GM23338 (cell line): ENCODE data around the gene CDK5. TPM values are rescaled to one million over a fixed set of nuclear protein-coding genes. Genes with fewer than 3 reads are reported as not detected.
A peak's percentile ranks its signal among the peaks of the same experiment; 100 is the strongest.

Experiments
- ATAC-seq: fragments of 200-7000 bp; cut with Tn5 transposase; 3 replicates; pipeline ENCODE4 v1.9.1; 2020
- DNase-seq: peaks from one replicate; pipeline ENCODE4 v3.0.0-alpha.2; 2015; ENCODE audit warnings: low spot score
- H2AFZ ChIP-seq: fragments of 200-600 bp; sonication (generic); 2 replicates; pipeline ENCODE4 v1.8.0; 2016; ENCODE audit warnings: antibody characterized with exemption, mild to moderate bottlenecking, moderate library complexity
- H3F3A ChIP-seq: fragments of 200-600 bp; sonication (generic); replicated peaks from 2 replicates; pipeline ENCODE4 v1.8.0; 2017; ENCODE audit warnings: antibody characterized with exemption, mixed run types, low read depth
- H3K27ac ChIP-seq: fragments of 200-600 bp; sonication (generic); 2 replicates; pipeline ENCODE4 v1.6.1; 2016; ENCODE audit warnings: low read depth
- H3K27me3 ChIP-seq: fragments of 200-600 bp; sonication (generic); 2 replicates; pipeline ENCODE4 v1.8.0; 2016; ENCODE audit warnings: mild to moderate bottlenecking, mixed run types, moderate library complexity; ENCODE audit not compliant: insufficient read depth
- H3K36me3 ChIP-seq: fragments of 200-600 bp; sonication (generic); 2 replicates; pipeline ENCODE4 v1.8.0; 2016; ENCODE audit warnings: mild to moderate bottlenecking; ENCODE audit not compliant: insufficient read depth
- H3K4me1 ChIP-seq: fragments of 200-600 bp; sonication (generic); 2 replicates; pipeline ENCODE4 v1.8.0; 2016; ENCODE audit warnings: mild to moderate bottlenecking, moderate library complexity; ENCODE audit not compliant: insufficient read depth
- H3K4me2 ChIP-seq: fragments of 200-600 bp; sonication (generic); 2 replicates; pipeline ENCODE4 v1.7.1; 2017; ENCODE audit warnings: mixed run types
- H3K4me3 ChIP-seq: fragments of 200-600 bp; sonication (generic); 2 replicates; pipeline ENCODE4 v1.6.1; 2016; ENCODE audit warnings: mixed run types
- H3K79me2 ChIP-seq: fragments of 200-600 bp; sonication (generic); replicated peaks from 2 replicates; pipeline ENCODE4 v1.8.0; 2017; ENCODE audit warnings: mild to moderate bottlenecking; ENCODE audit not compliant: insufficient read depth
- H3K9me2 ChIP-seq: fragments of 200-600 bp; sonication (generic); 2 replicates; pipeline ENCODE4 v1.8.0; 2017; ENCODE audit not compliant: insufficient read depth
- H4K20me1 ChIP-seq: fragments of 200-600 bp; sonication (generic); replicated peaks from 2 replicates; pipeline ENCODE4 v1.8.0; 2017; ENCODE audit warnings: mild to moderate bottlenecking; ENCODE audit not compliant: insufficient read depth
- H3K27ac Mint-ChIP-seq: 2 replicates; pipeline ENCODE4 v1.8.0; 2020; ENCODE audit warnings: inconsistent platforms, mild to moderate bottlenecking, moderate library complexity, mixed read lengths
- H3K27me3 Mint-ChIP-seq: 3 replicates; pipeline ENCODE4 v1.8.0; 2022; ENCODE audit warnings: low read depth, mild to moderate bottlenecking, moderate library complexity, mixed read lengths, inconsistent platforms; ENCODE audit not compliant: insufficient read depth, poor library complexity
- H3K36me3 Mint-ChIP-seq: 3 replicates; pipeline ENCODE4 v1.8.0; 2021; ENCODE audit warnings: low read depth, mild to moderate bottlenecking, inconsistent platforms, moderate library complexity, mixed read lengths
- H3K4me1 Mint-ChIP-seq: 3 replicates; pipeline ENCODE4 v1.8.0; 2020; ENCODE audit warnings: mild to moderate bottlenecking, inconsistent platforms, mixed read lengths
- H3K4me3 Mint-ChIP-seq: 3 replicates; pipeline ENCODE4 v1.8.0; 2021; ENCODE audit warnings: moderate library complexity, mild to moderate bottlenecking, inconsistent platforms, mixed read lengths
- H3K9me3 Mint-ChIP-seq: 3 replicates; pipeline ENCODE4 v1.8.0; 2020; ENCODE audit warnings: moderate library complexity, mild to moderate bottlenecking, inconsistent platforms, mixed read lengths
- CTCF ChIP-seq, 2 experiments: fragments of 200-600 bp in 1 of 2; sonication (generic) in 1 of 2; conservative IDR thresholded peaks; 2 replicates each; pipeline versions ENCODE4 v1.5.1 to v1.6.1; 2016 to 2017; ENCODE audit warnings: antibody characterized with exemption in 2 of 2, low read depth in 2 of 2, mild to moderate bottlenecking in 2 of 2, moderate library complexity in 1 of 2
- ETS1 ChIP-seq: IDR thresholded peaks from 2 replicates; pipeline ENCODE4 v1.6.1; 2016; ENCODE audit warnings: antibody characterized with exemption
- EZH2 ChIP-seq: fragments of 200-600 bp; sonication (generic); IDR thresholded peaks from one replicate; pipeline ENCODE4 v1.8.0; 2017; ENCODE audit warnings: antibody characterized with exemption, mild to moderate bottlenecking, low read depth; ENCODE audit not compliant: unreplicated experiment
- JUNB ChIP-seq: IDR thresholded peaks from one replicate; pipeline ENCODE4 v1.6.1; 2016; ENCODE audit warnings: antibody characterized with exemption; ENCODE audit not compliant: unreplicated experiment
- NANOG ChIP-seq: IDR thresholded peaks from 2 replicates; pipeline ENCODE4 v1.6.1; 2016; ENCODE audit warnings: antibody characterized with exemption, borderline replicate concordance
- POLR2AphosphoS5 ChIP-seq: IDR thresholded peaks from 2 replicates; pipeline ENCODE4 v1.6.1; 2016; ENCODE audit warnings: antibody characterized with exemption, low read depth
- REST ChIP-seq: IDR thresholded peaks from one replicate; pipeline ENCODE4 v1.6.1; 2018; ENCODE audit warnings: antibody characterized with exemption; ENCODE audit not compliant: unreplicated experiment
- STAT1 ChIP-seq: IDR thresholded peaks from one replicate; pipeline ENCODE4 v1.6.1; 2016; ENCODE audit warnings: antibody characterized with exemption; ENCODE audit not compliant: unreplicated experiment
- ZNF462 ChIP-seq: fragments of 250-450 bp; sonication (Bioruptor Pico); IDR thresholded peaks from 2 replicates; pipeline ENCODE4 v1.5.0; 2020; ENCODE audit warnings: mild to moderate bottlenecking, moderate library complexity
- polyA plus RNA-seq: library from polyadenylated mRNA; unstranded; fragments of >200 nt; fragmentation: Nextera tagmentation; extraction: Ambion mirVana; gene quantifications from 2 replicates; pipeline ENCODE4 v1.2.1, GENCODE V29; 2016
- total RNA-seq: library from RNA; depleted of rRNA; stranded (reverse); fragments of >200 nt; shearing (Covaris generic); gene quantifications from 2 replicates; pipeline ENCODE4 v1.2.3, GENCODE V29; 2014

Gene CDK5
- total and polyA plus RNA-seq, 2 experiments from 2014 or later, result 19.8 to 27.1 TPM

- TF ChIP-seq ZNF462 (no peak), JUNB (no peak), POLR2AphosphoS5 (no peak), EZH2 (no peak), NANOG (no peak), ETS1 (no peak)
Measured at GRCh38 chr7:151008143-151008510, 49.6 kb downstream of the CDK5 start (continued).

GRCh38 chr7:151007469-151007898 lies 50.2 kb downstream of the CDK5 start:
- no peak overlapping the region for H3K4me2 ChIP-seq
- Mint-ChIP-seq H3K27ac (no peak overlapping the region), H3K27me3 (peaks cover 7% of the 10 kb centered on the region), H3K4me3 (no peak overlapping the region), H3K9me3 (no peaks in the 10 kb centered on the region), H3K4me1 (peaks cover 32% of the 10 kb centered on the region), H3K36me3 (no peaks in the 10 kb centered on the region; the same call in 2 of the 3 replicates)
- H3K27ac ChIP-seq, result no peak overlapping the region
- no peaks in the 10 kb centered on the region for H3K9me2 ChIP-seq
- H2AFZ ChIP-seq, result peak overlapping the region; percentile 69
- H4K20me1 ChIP-seq, result no peaks in the 10 kb centered on the region
- H3K27me3 ChIP-seq, result peaks cover 8% of the 10 kb centered on the region; the same call in 1 of the 2 replicates
- H3F3A ChIP-seq, result 0 out of 2 replicates have a peak, but pooled peaks cover 4% of the 10 kb centered on the region
- no peak for DNase-seq
- no peak for ATAC-seq
- H3K79me2 ChIP-seq, result no peaks in the 10 kb centered on the region
- TF ChIP-seq STAT1, result no peak
- no peak for TF ChIP-seq ETS1
- TF ChIP-seq CTCF (conservative IDR thresholded peaks at IDR 0.05; ENCODE audit: low read depth in 2 of 2), result no peak
- no peak for TF ChIP-seq REST
- H3K36me3 ChIP-seq, result no peaks in the 10 kb centered on the region
- peaks cover 17% of the 10 kb centered on the region; the same call in 1 of the 2 replicates for H3K4me1 ChIP-seq
- no peak overlapping the region for H3K4me3 ChIP-seq
